ENCODE results near the gene CCDC200. TPM values are rescaled to one million over a fixed set of nuclear protein-coding genes. Genes with fewer than 3 reads are reported as not detected.

CCDC200 gene
- total RNA-seq, 1 experiment from 2014 or later, result not detected

DNA sequence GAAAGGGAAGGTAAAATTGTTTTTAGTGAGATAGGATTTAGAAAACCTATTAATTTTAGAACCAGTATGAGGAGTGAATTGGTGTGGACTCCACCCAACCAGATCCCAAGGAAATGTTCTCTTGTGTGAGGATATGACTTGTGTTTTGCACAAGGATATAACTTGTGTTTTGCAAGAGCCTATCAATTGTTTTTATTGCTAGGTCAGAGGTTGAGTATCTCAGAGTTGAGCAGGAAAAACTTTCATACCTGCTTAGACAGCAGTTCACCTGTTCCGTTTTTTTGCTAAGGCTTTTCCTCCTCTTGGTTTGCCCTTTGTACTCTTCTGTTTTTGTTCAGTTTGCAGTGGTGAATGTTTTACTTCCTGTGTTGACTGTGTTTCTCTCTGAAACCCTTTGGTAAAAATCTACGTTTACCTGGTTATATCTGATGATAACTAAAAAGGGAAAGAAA, 52.3 kb downstream of the CCDC200 start:
- TF ChIP-seq ZFX (IDR thresholded peaks at IDR 0.05) (no peak), RAD21 (IDR thresholded peaks at IDR 0.05; ENCODE audit: low read depth) (no peak), POLR2AphosphoS5 (IDR thresholded peaks at IDR 0.05; ENCODE audit: low read depth, low read length) (no peak), YY1 (IDR thresholded peaks at IDR 0.05; ENCODE audit: extremely low read depth, insufficient replicate concordance, low read depth, low read length) (no peak), EZH2 (IDR thresholded peaks at IDR 0.05) (no peak), SIN3A (IDR thresholded peaks at IDR 0.05; ENCODE audit: low read depth) (no peak)
- TF ChIP-seq, protein P1, sequence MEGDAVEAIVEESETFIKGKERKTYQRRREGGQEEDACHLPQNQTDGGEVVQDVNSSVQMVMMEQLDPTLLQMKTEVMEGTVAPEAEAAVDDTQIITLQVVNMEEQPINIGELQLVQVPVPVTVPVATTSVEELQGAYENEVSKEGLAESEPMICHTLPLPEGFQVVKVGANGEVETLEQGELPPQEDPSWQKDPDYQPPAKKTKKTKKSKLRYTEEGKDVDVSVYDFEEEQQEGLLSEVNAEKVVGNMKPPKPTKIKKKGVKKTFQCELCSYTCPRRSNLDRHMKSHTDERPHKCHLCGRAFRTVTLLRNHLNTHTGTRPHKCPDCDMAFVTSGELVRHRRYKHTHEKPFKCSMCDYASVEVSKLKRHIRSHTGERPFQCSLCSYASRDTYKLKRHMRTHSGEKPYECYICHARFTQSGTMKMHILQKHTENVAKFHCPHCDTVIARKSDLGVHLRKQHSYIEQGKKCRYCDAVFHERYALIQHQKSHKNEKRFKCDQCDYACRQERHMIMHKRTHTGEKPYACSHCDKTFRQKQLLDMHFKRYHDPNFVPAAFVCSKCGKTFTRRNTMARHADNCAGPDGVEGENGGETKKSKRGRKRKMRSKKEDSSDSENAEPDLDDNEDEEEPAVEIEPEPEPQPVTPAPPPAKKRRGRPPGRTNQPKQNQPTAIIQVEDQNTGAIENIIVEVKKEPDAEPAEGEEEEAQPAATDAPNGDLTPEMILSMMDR (IDR thresholded peaks at IDR 0.05 in 2 of 3, conservative IDR thresholded peaks at IDR 0.05 in 1 of 3; ENCODE audit: borderline replicate concordance in 1 of 3, insufficient read depth in 1 of 3, low read depth in 2 of 3, low read length in 2 of 3), result no peak
- TF ChIP-seq, protein P2, sequence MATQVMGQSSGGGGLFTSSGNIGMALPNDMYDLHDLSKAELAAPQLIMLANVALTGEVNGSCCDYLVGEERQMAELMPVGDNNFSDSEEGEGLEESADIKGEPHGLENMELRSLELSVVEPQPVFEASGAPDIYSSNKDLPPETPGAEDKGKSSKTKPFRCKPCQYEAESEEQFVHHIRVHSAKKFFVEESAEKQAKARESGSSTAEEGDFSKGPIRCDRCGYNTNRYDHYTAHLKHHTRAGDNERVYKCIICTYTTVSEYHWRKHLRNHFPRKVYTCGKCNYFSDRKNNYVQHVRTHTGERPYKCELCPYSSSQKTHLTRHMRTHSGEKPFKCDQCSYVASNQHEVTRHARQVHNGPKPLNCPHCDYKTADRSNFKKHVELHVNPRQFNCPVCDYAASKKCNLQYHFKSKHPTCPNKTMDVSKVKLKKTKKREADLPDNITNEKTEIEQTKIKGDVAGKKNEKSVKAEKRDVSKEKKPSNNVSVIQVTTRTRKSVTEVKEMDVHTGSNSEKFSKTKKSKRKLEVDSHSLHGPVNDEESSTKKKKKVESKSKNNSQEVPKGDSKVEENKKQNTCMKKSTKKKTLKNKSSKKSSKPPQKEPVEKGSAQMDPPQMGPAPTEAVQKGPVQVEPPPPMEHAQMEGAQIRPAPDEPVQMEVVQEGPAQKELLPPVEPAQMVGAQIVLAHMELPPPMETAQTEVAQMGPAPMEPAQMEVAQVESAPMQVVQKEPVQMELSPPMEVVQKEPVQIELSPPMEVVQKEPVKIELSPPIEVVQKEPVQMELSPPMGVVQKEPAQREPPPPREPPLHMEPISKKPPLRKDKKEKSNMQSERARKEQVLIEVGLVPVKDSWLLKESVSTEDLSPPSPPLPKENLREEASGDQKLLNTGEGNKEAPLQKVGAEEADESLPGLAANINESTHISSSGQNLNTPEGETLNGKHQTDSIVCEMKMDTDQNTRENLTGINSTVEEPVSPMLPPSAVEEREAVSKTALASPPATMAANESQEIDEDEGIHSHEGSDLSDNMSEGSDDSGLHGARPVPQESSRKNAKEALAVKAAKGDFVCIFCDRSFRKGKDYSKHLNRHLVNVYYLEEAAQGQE (IDR thresholded peaks at IDR 0.05; ENCODE audit: low read depth), result no peak
- TF ChIP-seq, protein P3, sequence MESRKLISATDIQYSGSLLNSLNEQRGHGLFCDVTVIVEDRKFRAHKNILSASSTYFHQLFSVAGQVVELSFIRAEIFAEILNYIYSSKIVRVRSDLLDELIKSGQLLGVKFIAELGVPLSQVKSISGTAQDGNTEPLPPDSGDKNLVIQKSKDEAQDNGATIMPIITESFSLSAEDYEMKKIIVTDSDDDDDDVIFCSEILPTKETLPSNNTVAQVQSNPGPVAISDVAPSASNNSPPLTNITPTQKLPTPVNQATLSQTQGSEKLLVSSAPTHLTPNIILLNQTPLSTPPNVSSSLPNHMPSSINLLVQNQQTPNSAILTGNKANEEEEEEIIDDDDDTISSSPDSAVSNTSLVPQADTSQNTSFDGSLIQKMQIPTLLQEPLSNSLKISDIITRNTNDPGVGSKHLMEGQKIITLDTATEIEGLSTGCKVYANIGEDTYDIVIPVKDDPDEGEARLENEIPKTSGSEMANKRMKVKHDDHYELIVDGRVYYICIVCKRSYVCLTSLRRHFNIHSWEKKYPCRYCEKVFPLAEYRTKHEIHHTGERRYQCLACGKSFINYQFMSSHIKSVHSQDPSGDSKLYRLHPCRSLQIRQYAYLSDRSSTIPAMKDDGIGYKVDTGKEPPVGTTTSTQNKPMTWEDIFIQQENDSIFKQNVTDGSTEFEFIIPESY (IDR thresholded peaks at IDR 0.05; ENCODE audit: extremely low read depth, insufficient replicate concordance, low read length), result no peak
- Histone ChIP-seq H3K4me2 (ENCODE audit: low read length) (no peak overlapping the region), H3K4me1 (ENCODE audit: control insufficient read depth in 1 of 2, insufficient read depth in 2 of 2, low read length in 2 of 2) (peaks cover 3 to 12% of the 10 kb centered on the region in 2 experiments), H3K9me2 (ENCODE audit: insufficient read depth) (no peaks in the 10 kb centered on the region), H3K79me2 (ENCODE audit: insufficient read depth, low read length) (peaks cover 23% of the 10 kb centered on the region), H3K9me3 (ENCODE audit: control insufficient read depth in 1 of 2, insufficient read depth in 1 of 2, low read depth in 1 of 2, low read length in 2 of 2) (no peaks in the 10 kb centered on the region), H3K4me3 (replicated peaks in 1 of 2; ENCODE audit: low read depth in 1 of 2, low read length in 2 of 2) (no peak overlapping the region), H3K36me3 (ENCODE audit: control insufficient read depth in 1 of 2, insufficient read depth in 2 of 2, low read length in 2 of 2) (peaks cover 12 to 23% of the 10 kb centered on the region in 2 experiments; a peak in 3 of 4 replicates), H2AFZ (ENCODE audit: low read depth, low read length, poor library complexity, severe bottlenecking) (no peak overlapping the region), H3K9ac (ENCODE audit: low read length) (no peak overlapping the region), H3K27ac (ENCODE audit: low read depth, low read length) (no peak overlapping the region), H4K20me1 (ENCODE audit: insufficient read depth) (no peaks in the 10 kb centered on the region), H3K27me3 (ENCODE audit: insufficient read depth, low read length) (no peaks in the 10 kb centered on the region)
- ChIA-PET RAD21 (ENCODE audit: low non-redundant PET in 1 of 2, low total read pairs in 2 of 2, uncharacterized antibody in 2 of 2, unreplicated experiment in 2 of 2) (no interaction called here), CTCF (no interaction called here), POLR2A (no interaction called here)
- intact Hi-C loops (cut with micrococcal nuclease), result no loop called here
- no TSS peak for BruUV-seq (replicated peaks)
- ATAC-seq (no peak), DNase-seq (ENCODE audit: low read depth, low spot score) (no peak)
